Transverse colon (tissue), 4 donors: ENCODE data around the gene IFIT3. TPM values are rescaled to one million over a fixed set of nuclear protein-coding genes. Genes with fewer than 3 reads are reported as not detected.

Experiments
- DNase-seq: peaks from one replicate; pipeline ENCODE4 v3.0.0-alpha.2; 2019
- H3K27ac ChIP-seq, 4 donors: fragments of 200-600 bp; sonication (generic); 2 replicates each; pipeline ENCODE4 v1.5.1; 2016 to 2018; ENCODE audit warnings: inconsistent platforms in 4 of 4
- H3K27me3 ChIP-seq: fragments of 200-600 bp; sonication (generic); 2 replicates; pipeline ENCODE4 v1.5.1; 2017; ENCODE audit warnings: inconsistent platforms
- H3K36me3 ChIP-seq, 4 donors: fragments of 200-600 bp; sonication (generic); 2 replicates each; pipeline ENCODE4 v1.5.1; 2017 to 2019; ENCODE audit warnings: inconsistent platforms in 4 of 4
- H3K4me1 ChIP-seq, 4 donors: fragments of 200-600 bp; sonication (generic); 2 replicates each; pipeline ENCODE4 v1.5.1; 2017 to 2020; ENCODE audit warnings: inconsistent platforms in 4 of 4
- H3K4me3 ChIP-seq, 4 donors: fragments of 200-600 bp; sonication (generic); 1 replicate in 1 of 4; 2 replicates in 3 of 4; pipeline versions ENCODE4 v1.5.1 to v1.6.1; 2017 to 2019; ENCODE audit warnings: inconsistent platforms in 4 of 4
- H3K9me3 ChIP-seq, 2 donors: fragments of 200-600 bp; sonication (generic); 2 replicates each; pipeline ENCODE4 v1.5.1; 2017 to 2019; ENCODE audit warnings: inconsistent platforms in 2 of 2
- EP300 ChIP-seq: sonication (generic); formaldehyde crosslinking; IDR thresholded peaks from one replicate; pipeline ENCODE4 v1.6.1; 2017; ENCODE audit warnings: antibody characterized with exemption, low read depth
- POLR2A ChIP-seq: fragments of 450-650 bp; IDR thresholded peaks from one replicate; pipeline ENCODE4 v1.6.1; 2016; ENCODE audit warnings: antibody characterized with exemption, mild to moderate bottlenecking, moderate library complexity
- POLR2AphosphoS5 ChIP-seq, 3 donors: sonication (generic); formaldehyde crosslinking; IDR thresholded peaks; one replicate each; pipeline ENCODE4 v1.6.1; 2016; ENCODE audit warnings: antibody characterized with exemption in 3 of 3
- WGBS, 2 donors: methylation state at CpG; one replicate each; pipeline ENCODE4 v1.1.5; 2018; ENCODE audit warnings: low coverage in 1 of 2; 5-methylcytosine and 5-hydroxymethylcytosine counted together
- in situ Hi-C, 4 donors: fragments of 200-750 bp; cut with MboI; loops; one replicate each; pipeline versions ENCODE4 v1.15.0 to v1.15.1; 2017; ENCODE audit warnings: low sequenced_read_pairs in 3 of 4, low pct_ligation_motif_present in 1 of 4, low pct_unique_long_range_greater_than_20kb in 1 of 4
- intact Hi-C: fragments of 100-400 bp; cut with DNase I; formaldehyde crosslinking; loops from one replicate; pipeline ENCODE4 v1.15.1; 2023; ENCODE audit warnings: low total_unique reads
- total RNA-seq, 4 donors: library from RNA; depleted of rRNA; stranded (reverse); fragments of >200 nt; gene quantifications; one replicate each; pipeline ENCODE4 v1.1.0, GENCODE V29; 2016
- TF ChIP-seq, protein P1 (sequence below), 5 experiments: fragments of 200-600 bp in 3 of 5; fragments of 450-650 bp in 2 of 5; sonication (generic) in 3 of 5; IDR thresholded peaks; 1 replicate in 2 of 5; 2 replicates in 3 of 5; pipeline ENCODE4 v1.5.1; 2016 to 2017; ENCODE audit warnings: antibody characterized with exemption in 5 of 5, inconsistent platforms in 3 of 5, mild to moderate bottlenecking in 2 of 5, moderate library complexity in 1 of 5

IFIT3 gene
- total RNA-seq, 4 donors from 2014 or later: 0.20 to 7.8 (median 5.1) TPM; not detected in 1

GRCh38 chr10:89304925-89305324, 22.9 kb upstream of the IFIT3 start:
- no peak for TF ChIP-seq POLR2AphosphoS5 (IDR thresholded peaks at IDR 0.05)
- Histone ChIP-seq H3K4me3 (no peak overlapping the region), H3K27ac (no peak overlapping the region), H3K9me3 (no peaks in the 10 kb centered on the region), H3K27me3 (no peaks in the 10 kb centered on the region), H3K4me1 (peaks cover 20 to 44% (median 30%) of the 10 kb centered on the region in 4 donors), H3K36me3 (peaks cover 0 to 8% (median 0%) of the 10 kb centered on the region in 4 donors)
- DNase-seq: no peak
- intact Hi-C loops (loop anchor here (5.0 kb wide), 1 partner anchor 62 kb away; no protein-coding TSS in a partner anchor), in situ Hi-C loops (no loop called here)

GRCh38 chr10:89305766-89306433, 21.9 kb upstream of the IFIT3 start:
- WGBS, 2 donors: 76 to 83% methylated on average over 7 to 9 of the region's 9 CpGs
- TF ChIP-seq, protein P1, sequence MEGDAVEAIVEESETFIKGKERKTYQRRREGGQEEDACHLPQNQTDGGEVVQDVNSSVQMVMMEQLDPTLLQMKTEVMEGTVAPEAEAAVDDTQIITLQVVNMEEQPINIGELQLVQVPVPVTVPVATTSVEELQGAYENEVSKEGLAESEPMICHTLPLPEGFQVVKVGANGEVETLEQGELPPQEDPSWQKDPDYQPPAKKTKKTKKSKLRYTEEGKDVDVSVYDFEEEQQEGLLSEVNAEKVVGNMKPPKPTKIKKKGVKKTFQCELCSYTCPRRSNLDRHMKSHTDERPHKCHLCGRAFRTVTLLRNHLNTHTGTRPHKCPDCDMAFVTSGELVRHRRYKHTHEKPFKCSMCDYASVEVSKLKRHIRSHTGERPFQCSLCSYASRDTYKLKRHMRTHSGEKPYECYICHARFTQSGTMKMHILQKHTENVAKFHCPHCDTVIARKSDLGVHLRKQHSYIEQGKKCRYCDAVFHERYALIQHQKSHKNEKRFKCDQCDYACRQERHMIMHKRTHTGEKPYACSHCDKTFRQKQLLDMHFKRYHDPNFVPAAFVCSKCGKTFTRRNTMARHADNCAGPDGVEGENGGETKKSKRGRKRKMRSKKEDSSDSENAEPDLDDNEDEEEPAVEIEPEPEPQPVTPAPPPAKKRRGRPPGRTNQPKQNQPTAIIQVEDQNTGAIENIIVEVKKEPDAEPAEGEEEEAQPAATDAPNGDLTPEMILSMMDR (IDR thresholded peaks at IDR 0.05): no peak
- TF ChIP-seq POLR2A (no peak), EP300 (no peak), POLR2AphosphoS5 (IDR thresholded peaks at IDR 0.05) (no peak)
- Histone ChIP-seq H3K4me1 (peaks cover 17 to 42% (median 28%) of the 10 kb centered on the region in 4 donors), H3K9me3 (no peaks in the 10 kb centered on the region), H3K27ac (no peak overlapping the region), H3K27me3 (no peaks in the 10 kb centered on the region), H3K4me3 (no peak overlapping the region), H3K36me3 (peaks cover 0 to 8% (median 0%) of the 10 kb centered on the region in 4 donors)
- no peak for DNase-seq
- intact Hi-C loops (no loop called here), in situ Hi-C loops (no loop called here)

DNA sequence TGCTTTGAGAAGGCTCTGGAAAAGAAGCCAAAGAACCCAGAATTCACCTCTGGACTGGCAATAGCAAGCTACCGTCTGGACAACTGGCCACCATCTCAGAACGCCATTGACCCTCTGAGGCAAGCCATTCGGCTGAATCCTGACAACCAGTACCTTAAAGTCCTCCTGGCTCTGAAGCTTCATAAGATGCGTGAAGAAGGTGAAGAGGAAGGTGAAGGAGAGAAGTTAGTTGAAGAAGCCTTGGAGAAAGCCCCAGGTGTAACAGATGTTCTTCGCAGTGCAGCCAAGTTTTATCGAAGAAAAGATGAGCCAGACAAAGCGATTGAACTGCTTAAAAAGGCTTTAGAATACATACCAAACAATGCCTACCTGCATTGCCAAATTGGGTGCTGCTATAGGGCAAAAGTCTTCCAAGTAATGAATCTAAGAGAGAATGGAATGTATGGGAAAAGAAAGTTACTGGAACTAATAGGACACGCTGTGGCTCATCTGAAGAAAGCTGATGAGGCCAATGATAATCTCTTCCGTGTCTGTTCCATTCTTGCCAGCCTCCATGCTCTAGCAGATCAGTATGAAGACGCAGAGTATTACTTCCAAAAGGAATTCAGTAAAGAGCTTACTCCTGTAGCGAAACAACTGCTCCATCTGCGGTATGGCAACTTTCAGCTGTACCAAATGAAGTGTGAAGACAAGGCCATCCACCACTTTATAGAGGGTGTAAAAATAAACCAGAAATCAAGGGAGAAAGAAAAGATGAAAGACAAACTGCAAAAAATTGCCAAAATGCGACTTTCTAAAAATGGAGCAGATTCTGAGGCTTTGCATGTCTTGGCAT, 21.1 kb upstream of the IFIT3 start:
- TF ChIP-seq, protein P1 (IDR thresholded peaks at IDR 0.05): no peak
- TF ChIP-seq POLR2A: no peak
- no peak for TF ChIP-seq EP300
- TF ChIP-seq POLR2AphosphoS5 (IDR thresholded peaks at IDR 0.05): no peak
- Histone ChIP-seq H3K4me3 (no peak overlapping the region), H3K36me3 (peaks cover 0 to 8% (median 0%) of the 10 kb centered on the region in 4 donors), H3K9me3 (no peaks in the 10 kb centered on the region), H3K27me3 (no peaks in the 10 kb centered on the region), H3K27ac (no peak overlapping the region), H3K4me1 (peaks cover 12 to 37% (median 21%) of the 10 kb centered on the region in 4 donors)
- no peak for DNase-seq
- intact Hi-C loops: no loop called here
- in situ Hi-C loops: no loop called here
- WGBS, 2 donors: 88 to 92% methylated on average over 5 to 13 of the region's 13 CpGs

GRCh38 chr10:89307269-89307577, 20.6 kb upstream of the IFIT3 start:
- DNase-seq: no peak
- TF ChIP-seq, protein P1 (IDR thresholded peaks at IDR 0.05): no peak
- TF ChIP-seq POLR2A: no peak
- no peak for TF ChIP-seq POLR2AphosphoS5 (IDR thresholded peaks at IDR 0.05)
- no peak for TF ChIP-seq EP300
- no peaks in the 10 kb centered on the region for H3K9me3 ChIP-seq
- H3K27me3 ChIP-seq: no peaks in the 10 kb centered on the region
- no peak overlapping the region for H3K4me3 ChIP-seq
- in situ Hi-C loops (no loop called here), intact Hi-C loops (no loop called here)
- H3K36me3 ChIP-seq: peaks cover 0 to 8% (median 0%) of the 10 kb centered on the region in 4 donors
- H3K4me1 ChIP-seq: peaks cover 12 to 35% (median 19%) of the 10 kb centered on the region in 4 donors
- no peak overlapping the region for H3K27ac ChIP-seq
